Astrocyte (in vitro differentiated cells and primary cell): ENCODE results near the gene KBTBD3. TPM values are rescaled to one million over a fixed set of nuclear protein-coding genes. Genes with fewer than 3 reads are reported as not detected.
"Not testable (repeated sequence)": the region's sequence is repeated elsewhere in the genome, so short reads cannot be mapped to it uniquely, and the experiment has no call there.

Source experiments
- DNase-seq: peaks from one replicate; pipeline ENCODE4 v3.0.0-alpha.2; 2010; ENCODE audit warnings: low read depth
- FAIRE-seq: peaks from 2 replicates; lab custom pipeline; 2011; peaks lifted over from hg19 to GRCh38; lab: Jason Lieb, UNC
- H2AFZ ChIP-seq: 2 replicates; pipeline ENCODE4 v1.6.0; 2012; ENCODE audit warnings: low read depth, low read length, inconsistent platforms
- H3K27ac ChIP-seq: 2 replicates; pipeline ENCODE4 v1.5.1; 2011; ENCODE audit warnings: low read depth, low read length, inconsistent platforms
- H3K27me3 ChIP-seq: 2 replicates; pipeline ENCODE4 v1.6.0; 2011; ENCODE audit warnings: low read length, inconsistent platforms; ENCODE audit not compliant: insufficient read depth
- H3K36me3 ChIP-seq: 2 replicates; pipeline ENCODE4 v1.5.1; 2011; ENCODE audit warnings: low read length, inconsistent platforms; ENCODE audit not compliant: insufficient read depth
- H3K4me1 ChIP-seq: 2 replicates; pipeline ENCODE4 v1.5.1; 2011; ENCODE audit warnings: low read length, inconsistent platforms; ENCODE audit not compliant: insufficient read depth
- H3K4me2 ChIP-seq: 2 replicates; pipeline ENCODE4 v1.6.0; 2012; ENCODE audit warnings: low read length, inconsistent platforms
- H3K4me3 ChIP-seq: 2 replicates; pipeline ENCODE4 v1.5.1; 2011; ENCODE audit warnings: low read depth, mild to moderate bottlenecking, low read length, inconsistent platforms; ENCODE audit not compliant: insufficient read depth
- H3K79me2 ChIP-seq: 2 replicates; pipeline ENCODE4 v1.6.0; 2012; ENCODE audit warnings: mild to moderate bottlenecking, low read length, inconsistent platforms; ENCODE audit not compliant: insufficient read depth
- H3K9ac ChIP-seq: 2 replicates; pipeline ENCODE4 v1.6.0; 2012; ENCODE audit warnings: mild to moderate bottlenecking, low read length, inconsistent platforms
- H3K9me3 ChIP-seq: 2 replicates; pipeline ENCODE4 v1.5.1; 2012; ENCODE audit warnings: low read depth, mild to moderate bottlenecking, low read length, inconsistent platforms; ENCODE audit not compliant: insufficient read depth
- H4K20me1 ChIP-seq: 2 replicates; pipeline ENCODE4 v1.6.0; 2012; ENCODE audit warnings: low read length, inconsistent platforms; ENCODE audit not compliant: insufficient read depth
- H3K27ac Mint-ChIP-seq: one replicate; pipeline ENCODE4 v1.8.0; 2021; ENCODE audit warnings: mild to moderate bottlenecking, mixed read lengths; ENCODE audit not compliant: unreplicated experiment
- H3K27me3 Mint-ChIP-seq: one replicate; pipeline ENCODE4 v1.8.0; 2021; ENCODE audit warnings: low read depth, mixed read lengths; ENCODE audit not compliant: unreplicated experiment
- H3K36me3 Mint-ChIP-seq: one replicate; pipeline ENCODE4 v1.8.0; 2021; ENCODE audit warnings: low read depth, mixed read lengths; ENCODE audit not compliant: unreplicated experiment
- H3K4me1 Mint-ChIP-seq: one replicate; pipeline ENCODE4 v1.8.0; 2021; ENCODE audit warnings: low read depth, mixed read lengths; ENCODE audit not compliant: unreplicated experiment
- H3K4me3 Mint-ChIP-seq: one replicate; pipeline ENCODE4 v1.8.0; 2021; ENCODE audit warnings: mild to moderate bottlenecking, moderate library complexity, mixed read lengths; ENCODE audit not compliant: unreplicated experiment
- H3K9me3 Mint-ChIP-seq: one replicate; pipeline ENCODE4 v1.8.0; 2021; ENCODE audit warnings: mild to moderate bottlenecking, mixed read lengths; ENCODE audit not compliant: unreplicated experiment
- EZH2 ChIP-seq: IDR thresholded peaks from 2 replicates; pipeline ENCODE4 v1.6.1; 2012; ENCODE audit warnings: mild to moderate bottlenecking, low read length, inconsistent platforms; ENCODE audit not compliant: insufficient read depth
- total RNA-seq: library from RNA; stranded (reverse); gene quantifications from 2 replicates; pipeline ENCODE4 v1.2.1, GENCODE V29; 2021
- TF ChIP-seq, protein P1 (sequence below): IDR thresholded peaks from 2 replicates; pipeline ENCODE4 v1.5.1; 2011; ENCODE audit warnings: low read depth, mild to moderate bottlenecking, inconsistent platforms, low read length, moderate library complexity; ENCODE audit not compliant: insufficient read depth

The KBTBD3 gene
- total RNA-seq, 1 donor from 2014 or later = 4.7 TPM

- Histone ChIP-seq H3K27me3 (no peaks in the 10 kb centered on the region), H3K4me2 (no peak overlapping the region), H3K79me2 (no peaks in the 10 kb centered on the region), H3K9me3 (no peaks in the 10 kb centered on the region), H4K20me1 (no peaks in the 10 kb centered on the region), H3K9ac (no peak overlapping the region), H3K4me1 (no peaks in the 10 kb centered on the region), H3K36me3 (no peaks in the 10 kb centered on the region), H2AFZ (no peak overlapping the region), H3K4me3 (no peak overlapping the region), H3K27ac (no peak overlapping the region)
- Mint-ChIP-seq H3K9me3 (no peaks in the 10 kb centered on the region), H3K27ac (no peak overlapping the region), H3K4me1 (no peaks in the 10 kb centered on the region), H3K36me3 (no peaks in the 10 kb centered on the region), H3K27me3 (no peaks in the 10 kb centered on the region), H3K4me3 (no peak overlapping the region)
- DNase-seq (no peak), FAIRE-seq (no peak)
- TF ChIP-seq, protein P1, sequence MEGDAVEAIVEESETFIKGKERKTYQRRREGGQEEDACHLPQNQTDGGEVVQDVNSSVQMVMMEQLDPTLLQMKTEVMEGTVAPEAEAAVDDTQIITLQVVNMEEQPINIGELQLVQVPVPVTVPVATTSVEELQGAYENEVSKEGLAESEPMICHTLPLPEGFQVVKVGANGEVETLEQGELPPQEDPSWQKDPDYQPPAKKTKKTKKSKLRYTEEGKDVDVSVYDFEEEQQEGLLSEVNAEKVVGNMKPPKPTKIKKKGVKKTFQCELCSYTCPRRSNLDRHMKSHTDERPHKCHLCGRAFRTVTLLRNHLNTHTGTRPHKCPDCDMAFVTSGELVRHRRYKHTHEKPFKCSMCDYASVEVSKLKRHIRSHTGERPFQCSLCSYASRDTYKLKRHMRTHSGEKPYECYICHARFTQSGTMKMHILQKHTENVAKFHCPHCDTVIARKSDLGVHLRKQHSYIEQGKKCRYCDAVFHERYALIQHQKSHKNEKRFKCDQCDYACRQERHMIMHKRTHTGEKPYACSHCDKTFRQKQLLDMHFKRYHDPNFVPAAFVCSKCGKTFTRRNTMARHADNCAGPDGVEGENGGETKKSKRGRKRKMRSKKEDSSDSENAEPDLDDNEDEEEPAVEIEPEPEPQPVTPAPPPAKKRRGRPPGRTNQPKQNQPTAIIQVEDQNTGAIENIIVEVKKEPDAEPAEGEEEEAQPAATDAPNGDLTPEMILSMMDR = no peak
- no peak for TF ChIP-seq EZH2
These were observed 17.5 kb downstream of the KBTBD3 start for GRCh38 chr11:106059617-106060016.

DNA sequence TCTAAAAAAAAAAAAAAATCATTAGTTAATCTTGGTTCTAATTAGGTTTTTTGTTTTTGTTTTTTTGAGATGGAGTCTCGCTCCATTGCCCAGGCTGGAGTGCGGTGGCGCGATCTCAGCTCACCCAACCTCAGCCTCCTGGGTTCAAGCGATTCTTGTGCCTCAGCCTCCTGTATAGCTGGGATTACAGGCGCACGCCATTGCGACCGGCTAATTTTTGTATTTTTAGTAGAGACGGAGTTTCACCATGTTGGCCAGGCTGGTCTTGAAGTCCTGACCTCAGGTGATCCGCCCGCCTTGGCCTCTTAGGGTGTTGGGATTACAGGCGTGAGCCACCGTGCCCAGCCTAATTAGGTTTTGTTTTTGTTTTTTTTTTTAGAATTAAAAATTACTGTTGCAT is 18.8 kb downstream of the KBTBD3 start:
- H4K20me1 ChIP-seq, H3K4me1 ChIP-seq, H3K27ac ChIP-seq, H3K9me3 Mint-ChIP-seq, H3K9me3 ChIP-seq, H3K4me1 Mint-ChIP-seq, H3K36me3 ChIP-seq, H3K27me3 Mint-ChIP-seq, DNase-seq, H3K4me2 ChIP-seq, H3K4me3 Mint-ChIP-seq, FAIRE-seq, H3K27ac Mint-ChIP-seq, H3K79me2 ChIP-seq, H3K27me3 ChIP-seq, H2AFZ ChIP-seq, H3K4me3 ChIP-seq, H3K9ac ChIP-seq, H3K36me3 Mint-ChIP-seq: not testable (repeated sequence)

DNA sequence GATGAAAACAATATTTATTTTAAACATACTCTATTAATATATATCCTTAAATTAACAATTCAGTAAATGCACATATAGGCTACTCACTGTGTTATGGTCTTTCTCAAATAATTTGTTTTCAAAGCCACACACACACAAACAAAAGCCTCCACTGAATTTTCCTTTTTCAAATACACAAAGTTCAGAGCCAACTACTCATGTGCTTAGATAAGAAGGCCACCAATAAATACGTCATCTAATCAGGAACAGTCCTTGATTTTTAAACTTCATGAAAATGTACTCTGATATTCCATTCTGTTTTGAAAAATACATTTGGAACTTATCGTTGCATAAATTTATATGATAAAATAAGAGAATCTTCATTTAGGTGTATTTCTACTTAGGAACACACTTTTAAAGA is 26.0 kb downstream of the KBTBD3 start:
- no peaks in the 10 kb centered on the region for H3K36me3 ChIP-seq
- H3K4me3 ChIP-seq = no peak overlapping the region
- H4K20me1 ChIP-seq = no peaks in the 10 kb centered on the region
- Mint-ChIP-seq H3K4me1 (no peaks in the 10 kb centered on the region), H3K4me3 (no peak overlapping the region), H3K36me3 (no peaks in the 10 kb centered on the region), H3K27me3 (no peaks in the 10 kb centered on the region), H3K27ac (no peak overlapping the region), H3K9me3 (no peaks in the 10 kb centered on the region)
- H3K9ac ChIP-seq = no peak overlapping the region
- H3K79me2 ChIP-seq = no peaks in the 10 kb centered on the region
- H3K4me1 ChIP-seq = no peaks in the 10 kb centered on the region
- no peak overlapping the region for H2AFZ ChIP-seq
- FAIRE-seq = no peak
- H3K27ac ChIP-seq = no peak overlapping the region
- no peak for TF ChIP-seq EZH2
- TF ChIP-seq, protein P1 = no peak
- no peaks in the 10 kb centered on the region for H3K27me3 ChIP-seq
- H3K9me3 ChIP-seq = no peaks in the 10 kb centered on the region
- no peak overlapping the region for H3K4me2 ChIP-seq
- no peak for DNase-seq
